Activated CD4-positive, alpha-beta T cell treated with anti-CD3 and anti-CD28 coated beads, Interleukin-2, Interleukin-6, amounts not matched to agents 100 ng/mL and 50 ng/mL, durations not matched to agents 16 hours and 8 hours (primary cell): ENCODE data around the gene MSRB2.
A peak's percentile ranks its signal among the peaks of the same experiment; 100 is the strongest.

Source experiments
- DNase-seq: peaks from one replicate; pipeline ENCODE4 v3.0.0-alpha.2; 2020

The MSRB2 gene

GRCh38 chr10:23114228-23114850, 19.0 kb downstream of the MSRB2 start:
- DNase-seq: no peak

- DNase-seq: no peak
Measured at GRCh38 chr10:23116486-23117205, 21.3 kb downstream of the MSRB2 start.

- no peak for DNase-seq
Measured at GRCh38 chr10:23120001-23120934, 24.9 kb downstream of the MSRB2 start.

- no peak for DNase-seq
Measured at GRCh38 chr10:23121135-23121534, 25.8 kb downstream of the MSRB2 start.

GRCh38 chr10:23136462-23136861, 41.1 kb downstream of the MSRB2 start:
- no peak for DNase-seq

GRCh38 chr10:23139677-23140076, 44.3 kb downstream of the MSRB2 start:
- no peak for DNase-seq

- no peak for DNase-seq
Measured at GRCh38 chr10:23141995-23142394, 46.6 kb downstream of the MSRB2 start.

- no peak for DNase-seq
Measured at GRCh38 chr10:23146258-23146657, 50.9 kb downstream of the MSRB2 start.

- no peak for DNase-seq
Measured at GRCh38 chr10:23147035-23147434, 51.7 kb downstream of the MSRB2 start.

- DNase-seq: no peak
Measured at GRCh38 chr10:23148214-23148613, 52.8 kb downstream of the MSRB2 start.

- DNase-seq: no peak
Measured at GRCh38 chr10:23150091-23150490, 54.7 kb downstream of the MSRB2 start.

GRCh38 chr10:23150610-23151009, 55.2 kb downstream of the MSRB2 start:
- no peak for DNase-seq

- DNase-seq: no peak
Measured at GRCh38 chr10:23151071-23151470, 55.7 kb downstream of the MSRB2 start.

- DNase-seq: no peak
Measured at GRCh38 chr10:23155169-23155568, 59.8 kb downstream of the MSRB2 start.

GRCh38 chr10:23156447-23157150, 61.2 kb downstream of the MSRB2 start:
- no peak for DNase-seq

GRCh38 chr10:23157239-23157681, 61.9 kb downstream of the MSRB2 start:
- DNase-seq: no peak

- DNase-seq: peak; percentile 41
Measured at GRCh38 chr10:23157691-23158369, 62.5 kb downstream of the MSRB2 start.

- peak; percentile 56 for DNase-seq
Measured at GRCh38 chr10:23158370-23158769, 63.0 kb downstream of the MSRB2 start.

- no peak for DNase-seq
Measured at GRCh38 chr10:23171232-23171876, 76.0 kb downstream of the MSRB2 start.
